ENCODE measurements around the gene NKX2-2.

Gene NKX2-2

GRCh38 chr20:21523281-21523868 lies 9.5 kb upstream of the NKX2-2 start:
- TF ChIP-seq FOXP2 (optimal IDR thresholded peaks at IDR 0.05; ENCODE audit: borderline replicate concordance, extremely low read depth, extremely low read length, insufficient read depth) (no peak), POLR2AphosphoS5 (IDR thresholded peaks at IDR 0.05; ENCODE audit: low read depth, low read length) (no peak), TAF1 (IDR thresholded peaks at IDR 0.05; ENCODE audit: borderline replicate concordance, insufficient read depth, low read length) (no peak), REST (IDR thresholded peaks at IDR 0.05; ENCODE audit: insufficient read depth in 1 of 2, low read depth in 2 of 2, low read length in 2 of 2) (no peak), SIN3A (IDR thresholded peaks at IDR 0.05; ENCODE audit: borderline replicate concordance, insufficient read depth, low read length) (no peak)

- TF ChIP-seq REST (IDR thresholded peaks at IDR 0.05; ENCODE audit: insufficient read depth in 1 of 2, low read depth in 2 of 2, low read length in 2 of 2) (no peak), FOXP2 (optimal IDR thresholded peaks at IDR 0.05; ENCODE audit: borderline replicate concordance, extremely low read depth, extremely low read length, insufficient read depth) (no peak), TAF1 (IDR thresholded peaks at IDR 0.05; ENCODE audit: borderline replicate concordance, insufficient read depth, low read length) (no peak), SIN3A (IDR thresholded peaks at IDR 0.05; ENCODE audit: borderline replicate concordance, insufficient read depth, low read length) (no peak), POLR2AphosphoS5 (IDR thresholded peaks at IDR 0.05; ENCODE audit: low read depth, low read length) (no peak)
These were observed 8.8 kb upstream of the NKX2-2 start for GRCh38 chr20:21522481-21523280.

- TF ChIP-seq REST (IDR thresholded peaks at IDR 0.05; ENCODE audit: insufficient read depth in 1 of 2, low read depth in 2 of 2, low read length in 2 of 2) (no peak), TAF1 (IDR thresholded peaks at IDR 0.05; ENCODE audit: borderline replicate concordance, insufficient read depth, low read length) (no peak)
These were observed 8.0 kb upstream of the NKX2-2 start for GRCh38 chr20:21521596-21522480.

GRCh38 chr20:21520702-21521595 lies 7.1 kb upstream of the NKX2-2 start:
- TF ChIP-seq POLR2AphosphoS5 (IDR thresholded peaks at IDR 0.05; ENCODE audit: low read depth, low read length) (no peak), FOXP2 (optimal IDR thresholded peaks at IDR 0.05; ENCODE audit: borderline replicate concordance, extremely low read depth, extremely low read length, insufficient read depth) (no peak), TAF1 (IDR thresholded peaks at IDR 0.05; ENCODE audit: borderline replicate concordance, insufficient read depth, low read length) (no peak), SIN3A (IDR thresholded peaks at IDR 0.05; ENCODE audit: borderline replicate concordance, insufficient read depth, low read length) (no peak), REST (IDR thresholded peaks at IDR 0.05; ENCODE audit: insufficient read depth in 1 of 2, low read depth in 2 of 2, low read length in 2 of 2) (no peak)

Measured in PFSK-1 (cell line).